ENCODE results near the gene CPXM2.

The CPXM2 gene

DNA sequence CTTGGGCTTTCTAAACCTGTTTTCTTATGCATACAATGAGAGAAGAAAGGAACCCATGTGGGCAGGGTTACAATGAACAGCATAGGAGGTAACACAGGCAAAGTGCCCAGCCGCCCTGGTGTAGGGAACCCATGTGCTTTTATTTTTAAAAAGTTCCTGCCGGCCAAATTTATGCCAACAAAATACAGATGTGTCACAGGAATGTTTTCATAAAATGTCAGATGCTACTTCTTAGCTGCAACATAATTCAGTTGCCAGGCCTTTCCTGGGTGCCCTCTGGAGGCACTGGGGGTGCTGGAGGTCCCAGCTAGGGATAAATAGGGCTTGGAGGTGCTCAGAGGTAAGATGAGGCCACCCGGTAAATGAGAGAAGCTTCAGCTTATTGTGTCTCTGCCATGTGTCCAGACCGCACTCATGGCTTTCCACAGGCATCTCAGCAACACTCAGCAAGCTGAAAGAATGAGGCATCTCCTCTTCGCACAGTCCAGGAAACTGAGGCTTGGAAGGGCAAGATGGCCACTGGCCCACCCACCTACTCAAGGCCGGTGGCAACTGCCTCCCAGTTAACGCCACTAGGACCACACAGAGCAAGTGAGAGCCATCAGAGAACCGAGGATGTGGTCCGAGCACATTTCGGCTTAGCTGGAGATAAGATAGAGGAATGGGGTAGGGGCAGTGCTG is 58.3 kb downstream of the CPXM2 start:
- H3K27me3 ChIP-seq (ENCODE audit: low read length), result no peaks in the 10 kb centered on the region
- no peaks in the 10 kb centered on the region for H4K20me1 ChIP-seq (ENCODE audit: low read depth, low read length)
- no peak overlapping the region for H3K9ac ChIP-seq (ENCODE audit: low read length)
- H3K27ac ChIP-seq (ENCODE audit: low read depth, low read length), result no peak overlapping the region
- H3K9me3 ChIP-seq (ENCODE audit: insufficient read depth, low read length), result no peaks in the 10 kb centered on the region
- no peaks in the 10 kb centered on the region for H3F3A ChIP-seq (ENCODE audit: insufficient read depth)
- no peaks in the 10 kb centered on the region for H3K79me2 ChIP-seq (ENCODE audit: insufficient read depth, low read length)
- TF ChIP-seq EZH2phosphoT487 (conservative IDR thresholded peaks at IDR 0.05; ENCODE audit: low read length), result no peak
- TF ChIP-seq, protein P1, sequence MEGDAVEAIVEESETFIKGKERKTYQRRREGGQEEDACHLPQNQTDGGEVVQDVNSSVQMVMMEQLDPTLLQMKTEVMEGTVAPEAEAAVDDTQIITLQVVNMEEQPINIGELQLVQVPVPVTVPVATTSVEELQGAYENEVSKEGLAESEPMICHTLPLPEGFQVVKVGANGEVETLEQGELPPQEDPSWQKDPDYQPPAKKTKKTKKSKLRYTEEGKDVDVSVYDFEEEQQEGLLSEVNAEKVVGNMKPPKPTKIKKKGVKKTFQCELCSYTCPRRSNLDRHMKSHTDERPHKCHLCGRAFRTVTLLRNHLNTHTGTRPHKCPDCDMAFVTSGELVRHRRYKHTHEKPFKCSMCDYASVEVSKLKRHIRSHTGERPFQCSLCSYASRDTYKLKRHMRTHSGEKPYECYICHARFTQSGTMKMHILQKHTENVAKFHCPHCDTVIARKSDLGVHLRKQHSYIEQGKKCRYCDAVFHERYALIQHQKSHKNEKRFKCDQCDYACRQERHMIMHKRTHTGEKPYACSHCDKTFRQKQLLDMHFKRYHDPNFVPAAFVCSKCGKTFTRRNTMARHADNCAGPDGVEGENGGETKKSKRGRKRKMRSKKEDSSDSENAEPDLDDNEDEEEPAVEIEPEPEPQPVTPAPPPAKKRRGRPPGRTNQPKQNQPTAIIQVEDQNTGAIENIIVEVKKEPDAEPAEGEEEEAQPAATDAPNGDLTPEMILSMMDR (IDR thresholded peaks at IDR 0.05; ENCODE audit: insufficient read depth, low read length, poor library complexity, severe bottlenecking), result no peak
- no peak overlapping the region for H3K4me2 ChIP-seq (ENCODE audit: low read depth, low read length, poor library complexity, severe bottlenecking)
- no peak overlapping the region for H3K4me3 ChIP-seq (ENCODE audit: insufficient read depth, low read length, poor library complexity, severe bottlenecking)
- no peaks in the 10 kb centered on the region for H3K36me3 ChIP-seq (ENCODE audit: low read length)
- no peak overlapping the region for H2AFZ ChIP-seq (ENCODE audit: low read depth, low read length, severe bottlenecking)
- no peaks in the 10 kb centered on the region for H3K9me2 ChIP-seq (replicated peaks; ENCODE audit: insufficient read depth, low read length)

DNA sequence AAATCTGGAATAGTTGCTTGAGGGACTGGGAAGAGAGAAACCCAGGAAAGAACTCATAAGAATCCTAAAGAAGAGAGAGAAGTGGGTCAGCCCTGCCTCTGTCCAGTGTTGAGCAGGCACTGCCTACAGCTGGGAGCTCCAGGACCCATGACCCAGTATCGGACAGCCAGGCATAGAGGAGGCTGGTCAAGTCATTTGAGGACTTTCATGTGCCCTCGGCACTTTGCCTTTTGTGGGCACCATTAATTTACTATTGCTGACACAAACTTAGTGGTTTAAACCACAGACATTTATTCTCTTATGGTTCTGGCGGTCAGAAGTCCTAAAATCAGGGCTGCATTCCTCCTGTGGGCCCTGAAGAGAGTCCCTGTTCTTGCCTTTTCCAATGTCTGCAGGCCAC is 60.3 kb downstream of the CPXM2 start:
- Histone ChIP-seq H3K4me3 (ENCODE audit: insufficient read depth, low read length, poor library complexity, severe bottlenecking) (no peak overlapping the region), H3K27me3 (ENCODE audit: low read length) (no peaks in the 10 kb centered on the region), H3K36me3 (ENCODE audit: low read length) (no peaks in the 10 kb centered on the region), H3K9me3 (ENCODE audit: insufficient read depth, low read length) (no peaks in the 10 kb centered on the region), H3K4me2 (ENCODE audit: low read depth, low read length, poor library complexity, severe bottlenecking) (no peak overlapping the region), H3K27ac (ENCODE audit: low read depth, low read length) (no peak overlapping the region), H3K9me2 (replicated peaks; ENCODE audit: insufficient read depth, low read length) (no peaks in the 10 kb centered on the region), H2AFZ (ENCODE audit: low read depth, low read length, severe bottlenecking) (no peak overlapping the region), H3K79me2 (ENCODE audit: insufficient read depth, low read length) (no peaks in the 10 kb centered on the region), H3K9ac (ENCODE audit: low read length) (no peak overlapping the region), H4K20me1 (ENCODE audit: low read depth, low read length) (no peaks in the 10 kb centered on the region), H3F3A (ENCODE audit: insufficient read depth) (no peaks in the 10 kb centered on the region)
- no peak for TF ChIP-seq EZH2phosphoT487 (conservative IDR thresholded peaks at IDR 0.05; ENCODE audit: low read length)
- TF ChIP-seq, protein P1 (IDR thresholded peaks at IDR 0.05; ENCODE audit: insufficient read depth, low read length, poor library complexity, severe bottlenecking), result no peak

DNA sequence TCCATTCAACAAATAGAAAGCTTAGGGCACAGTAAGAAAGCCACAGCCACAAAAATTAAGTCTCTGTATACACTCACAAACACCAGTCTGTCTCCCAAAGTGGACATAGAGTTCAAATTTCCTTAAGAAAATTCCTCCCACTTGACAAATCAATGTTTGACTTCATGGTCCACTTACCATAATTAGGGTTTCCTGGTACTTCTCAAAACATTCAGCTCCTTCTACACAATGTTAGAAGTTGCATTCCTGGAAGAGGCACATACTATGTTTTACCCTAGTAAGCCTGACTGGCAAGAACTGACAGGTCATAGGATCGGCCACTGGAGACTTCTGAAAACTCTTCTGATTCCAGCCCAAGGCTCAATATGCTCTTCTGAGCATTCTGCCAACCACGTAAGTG is 70.5 kb downstream of the CPXM2 start:
- H4K20me1 ChIP-seq (ENCODE audit: low read depth, low read length), result no peaks in the 10 kb centered on the region
- no peak overlapping the region for H3K4me2 ChIP-seq (ENCODE audit: low read depth, low read length, poor library complexity, severe bottlenecking)
- no peak overlapping the region for H3K4me3 ChIP-seq (ENCODE audit: insufficient read depth, low read length, poor library complexity, severe bottlenecking)
- no peaks in the 10 kb centered on the region for H3K79me2 ChIP-seq (ENCODE audit: insufficient read depth, low read length)
- no peak overlapping the region for H2AFZ ChIP-seq (ENCODE audit: low read depth, low read length, severe bottlenecking)
- no peak overlapping the region for H3K27ac ChIP-seq (ENCODE audit: low read depth, low read length)
- no peak overlapping the region for H3K9ac ChIP-seq (ENCODE audit: low read length)
- H3K9me2 ChIP-seq (replicated peaks; ENCODE audit: insufficient read depth, low read length), result no peaks in the 10 kb centered on the region
- no peaks in the 10 kb centered on the region for H3F3A ChIP-seq (ENCODE audit: insufficient read depth)
- H3K27me3 ChIP-seq (ENCODE audit: low read length), result no peaks in the 10 kb centered on the region
- TF ChIP-seq EZH2phosphoT487 (conservative IDR thresholded peaks at IDR 0.05; ENCODE audit: low read length), result no peak
- TF ChIP-seq, protein P1 (IDR thresholded peaks at IDR 0.05; ENCODE audit: insufficient read depth, low read length, poor library complexity, severe bottlenecking), result no peak
- H3K36me3 ChIP-seq (ENCODE audit: low read length), result no peaks in the 10 kb centered on the region
- H3K9me3 ChIP-seq (ENCODE audit: insufficient read depth, low read length), result no peaks in the 10 kb centered on the region

Data from SU-DHL-6 (cell line).